ENCODE measurements around the gene DHRSX.

GRCh38 chrX:2187352-2188115 is 313.2 kb downstream of the DHRSX start:
- TF ChIP-seq CTCF (IDR thresholded peaks at IDR 0.05) (no peak), POLR2A (IDR thresholded peaks at IDR 0.05) (no peak)

Data from testis (tissue), 2 donors.